ENCODE measurements around the gene HSPB6.

The HSPB6 gene

GRCh38 chr19:35781650-35782049 lies 24.8 kb upstream of the HSPB6 start:
- Histone ChIP-seq H3K4me1 (no peaks in the 10 kb centered on the region), H3K9me3 (ENCODE audit: control insufficient read depth, low read length) (no peaks in the 10 kb centered on the region), H3K27me3 (ENCODE audit: control insufficient read depth, insufficient read depth, low read length) (no peaks in the 10 kb centered on the region), H3K27ac (no peak overlapping the region), H3K9ac (no peak overlapping the region), H3K36me3 (ENCODE audit: control insufficient read depth, insufficient read depth, low read length) (no peaks in the 10 kb centered on the region), H2AFZ (no peak overlapping the region), H3K79me2 (no peaks in the 10 kb centered on the region), H3K4me2 (ENCODE audit: low read length) (no peak overlapping the region), H3K4me3 (ENCODE audit: low read depth, low read length) (no peak overlapping the region)
- TF ChIP-seq CTCF (IDR thresholded peaks at IDR 0.05) = no peak

- Histone ChIP-seq H3K9me3 (ENCODE audit: control insufficient read depth, low read length) (no peaks in the 10 kb centered on the region), H3K27ac (no peak overlapping the region), H3K4me3 (ENCODE audit: low read depth, low read length) (no peak overlapping the region), H2AFZ (no peak overlapping the region), H3K27me3 (ENCODE audit: control insufficient read depth, insufficient read depth, low read length) (no peaks in the 10 kb centered on the region), H3K9ac (no peak overlapping the region), H3K36me3 (ENCODE audit: control insufficient read depth, insufficient read depth, low read length) (no peaks in the 10 kb centered on the region), H3K4me1 (peaks cover 5% of the 10 kb centered on the region), H3K4me2 (ENCODE audit: low read length) (no peak overlapping the region), H3K79me2 (no peaks in the 10 kb centered on the region)
- no peak for TF ChIP-seq CTCF (IDR thresholded peaks at IDR 0.05)
These were observed 23.9 kb upstream of the HSPB6 start for GRCh38 chr19:35780717-35781116.

- no peak overlapping the region for H3K27ac ChIP-seq
- no peaks in the 10 kb centered on the region for H3K79me2 ChIP-seq
- no peaks in the 10 kb centered on the region for H3K36me3 ChIP-seq (ENCODE audit: control insufficient read depth, insufficient read depth, low read length)
- no peak overlapping the region for H3K4me2 ChIP-seq (ENCODE audit: low read length)
- H3K9ac ChIP-seq = no peak overlapping the region
- H3K9me3 ChIP-seq (ENCODE audit: control insufficient read depth, low read length) = no peaks in the 10 kb centered on the region
- H3K4me3 ChIP-seq (ENCODE audit: low read depth, low read length) = no peak overlapping the region
- H2AFZ ChIP-seq = no peak overlapping the region
- H3K4me1 ChIP-seq = peaks cover 5% of the 10 kb centered on the region
- no peaks in the 10 kb centered on the region for H3K27me3 ChIP-seq (ENCODE audit: control insufficient read depth, insufficient read depth, low read length)
- no peak for TF ChIP-seq CTCF (IDR thresholded peaks at IDR 0.05)
These were observed 23.2 kb upstream of the HSPB6 start for GRCh38 chr19:35780058-35780457.

GRCh38 chr19:35779033-35779432 lies 22.2 kb upstream of the HSPB6 start:
- no peaks in the 10 kb centered on the region for H3K79me2 ChIP-seq
- H3K9ac ChIP-seq = no peak overlapping the region
- no peaks in the 10 kb centered on the region for H3K36me3 ChIP-seq (ENCODE audit: control insufficient read depth, insufficient read depth, low read length)
- no peaks in the 10 kb centered on the region for H3K27me3 ChIP-seq (ENCODE audit: control insufficient read depth, insufficient read depth, low read length)
- H3K9me3 ChIP-seq (ENCODE audit: control insufficient read depth, low read length) = no peaks in the 10 kb centered on the region
- no peak overlapping the region for H3K4me2 ChIP-seq (ENCODE audit: low read length)
- no peak for TF ChIP-seq CTCF (IDR thresholded peaks at IDR 0.05)
- H3K4me3 ChIP-seq (ENCODE audit: low read depth, low read length) = no peak overlapping the region
- H2AFZ ChIP-seq = no peak overlapping the region
- H3K4me1 ChIP-seq = peaks cover 10% of the 10 kb centered on the region
- H3K27ac ChIP-seq = no peak overlapping the region

- Histone ChIP-seq H3K27ac (no peak overlapping the region), H3K27me3 (ENCODE audit: control insufficient read depth, insufficient read depth, low read length) (no peaks in the 10 kb centered on the region), H3K4me2 (ENCODE audit: low read length) (no peak overlapping the region), H3K9me3 (ENCODE audit: control insufficient read depth, low read length) (no peaks in the 10 kb centered on the region), H2AFZ (no peak overlapping the region), H3K79me2 (no peaks in the 10 kb centered on the region), H3K36me3 (ENCODE audit: control insufficient read depth, insufficient read depth, low read length) (no peaks in the 10 kb centered on the region), H3K4me1 (peaks cover 10% of the 10 kb centered on the region), H3K9ac (no peak overlapping the region), H3K4me3 (ENCODE audit: low read depth, low read length) (no peak overlapping the region)
- TF ChIP-seq CTCF (IDR thresholded peaks at IDR 0.05) = no peak
These were observed 21.1 kb upstream of the HSPB6 start for GRCh38 chr19:35777961-35778360.

All from parathyroid adenoma (tissue), 2 donors.